Suppressor macrophage treated with lipopolysaccharide for 1 hour (primary cell): ENCODE data around the gene ANTKMT.

Source experiments
- DNase-seq, 3 donors: peaks; one replicate each; pipeline ENCODE4 v3.0.0-alpha.2; 2020 to 2022

Gene ANTKMT

DNA sequence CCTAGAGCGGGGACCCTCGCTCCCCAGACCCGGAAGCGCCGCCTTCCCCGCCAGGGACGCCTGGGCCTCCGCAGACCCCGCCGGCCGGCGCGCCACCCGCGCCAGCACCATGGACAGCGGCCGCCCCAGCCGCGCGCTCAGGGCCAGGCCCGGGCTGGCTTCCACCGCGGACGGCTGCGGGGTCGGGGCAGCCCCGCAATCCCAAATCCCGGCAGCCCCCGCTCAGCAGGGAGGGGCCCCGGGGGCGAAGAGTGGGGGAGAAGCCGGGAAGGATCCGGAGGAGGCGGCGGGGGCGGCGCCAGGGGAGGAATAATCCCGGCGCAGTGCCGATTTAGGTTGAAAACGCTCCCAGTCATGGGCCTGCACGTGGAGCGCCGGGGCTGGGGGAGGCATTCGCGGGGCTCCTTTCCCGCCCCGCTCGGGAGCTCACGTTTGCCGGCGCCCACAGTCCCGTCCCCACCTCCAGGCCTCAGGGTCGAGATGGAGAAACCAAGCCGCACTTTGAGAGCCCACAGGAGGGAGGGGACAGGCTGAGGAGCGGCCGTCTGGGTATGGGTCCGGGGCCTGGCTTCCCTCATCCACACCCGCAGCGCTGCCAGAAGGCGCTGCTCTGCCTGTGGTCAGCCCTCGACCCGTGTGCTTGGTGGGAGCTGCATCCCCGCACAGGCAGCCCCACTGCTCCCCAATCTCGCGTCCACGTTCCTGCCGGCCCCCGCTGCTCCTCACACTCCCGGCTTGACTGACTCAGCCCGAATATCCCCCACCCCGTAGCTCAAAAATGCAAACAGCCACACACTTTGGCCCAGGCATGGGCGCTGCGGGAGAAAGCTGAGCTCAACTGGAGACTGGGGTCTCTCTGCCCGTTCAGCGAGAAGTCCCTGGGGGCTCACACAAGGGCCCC lies 20.0 kb upstream of the ANTKMT start:
- DNase-seq, result peak; percentile 25 to 65 (median 40)

DNA sequence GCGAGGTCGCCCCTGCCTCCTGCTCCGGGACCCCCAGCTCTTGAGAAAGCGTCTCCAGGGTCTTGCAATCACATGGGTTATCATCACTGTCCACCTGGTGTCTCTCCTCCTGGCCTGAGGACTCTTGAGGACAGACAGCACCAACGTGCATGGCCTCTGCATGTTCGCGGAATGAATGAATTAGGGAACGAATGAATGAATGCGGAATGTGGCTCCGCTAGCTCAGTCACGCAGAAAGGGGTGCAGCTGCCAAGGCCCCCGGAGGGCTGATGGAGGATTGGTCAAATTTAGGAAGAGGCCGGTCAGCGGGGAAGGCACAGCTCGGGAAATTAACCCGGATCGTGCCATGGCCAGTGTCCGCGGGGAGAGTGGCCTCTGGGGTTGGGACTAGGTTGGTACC lies 18.6 kb upstream of the ANTKMT start:
- DNase-seq, result no peak

DNA sequence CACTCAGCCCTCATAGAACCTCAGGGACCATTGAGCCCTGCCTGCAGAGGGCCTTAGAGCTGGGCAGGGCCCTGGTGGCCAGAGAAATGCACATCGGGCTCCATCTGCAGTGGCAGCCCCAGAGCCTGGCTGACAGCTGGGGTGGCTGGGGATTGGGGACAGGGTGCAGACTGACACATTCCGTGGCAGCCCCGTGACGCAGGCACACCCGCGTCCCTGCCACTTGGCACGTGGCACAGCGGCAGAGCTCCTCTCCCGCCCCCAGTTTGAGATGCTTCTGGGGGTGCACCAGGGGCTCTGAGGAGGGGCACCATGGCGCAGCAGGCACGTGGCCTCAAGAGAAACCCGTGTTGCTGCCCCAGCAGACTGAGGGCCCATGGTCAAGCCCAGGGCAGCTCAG lies 17.5 kb upstream of the ANTKMT start:
- no peak for DNase-seq

- no peak for DNase-seq
These were observed 16.9 kb upstream of the ANTKMT start for GRCh38 chr16:704047-704446.

- DNase-seq, result no peak
These were observed 16.2 kb upstream of the ANTKMT start for GRCh38 chr16:704552-705380.

DNA sequence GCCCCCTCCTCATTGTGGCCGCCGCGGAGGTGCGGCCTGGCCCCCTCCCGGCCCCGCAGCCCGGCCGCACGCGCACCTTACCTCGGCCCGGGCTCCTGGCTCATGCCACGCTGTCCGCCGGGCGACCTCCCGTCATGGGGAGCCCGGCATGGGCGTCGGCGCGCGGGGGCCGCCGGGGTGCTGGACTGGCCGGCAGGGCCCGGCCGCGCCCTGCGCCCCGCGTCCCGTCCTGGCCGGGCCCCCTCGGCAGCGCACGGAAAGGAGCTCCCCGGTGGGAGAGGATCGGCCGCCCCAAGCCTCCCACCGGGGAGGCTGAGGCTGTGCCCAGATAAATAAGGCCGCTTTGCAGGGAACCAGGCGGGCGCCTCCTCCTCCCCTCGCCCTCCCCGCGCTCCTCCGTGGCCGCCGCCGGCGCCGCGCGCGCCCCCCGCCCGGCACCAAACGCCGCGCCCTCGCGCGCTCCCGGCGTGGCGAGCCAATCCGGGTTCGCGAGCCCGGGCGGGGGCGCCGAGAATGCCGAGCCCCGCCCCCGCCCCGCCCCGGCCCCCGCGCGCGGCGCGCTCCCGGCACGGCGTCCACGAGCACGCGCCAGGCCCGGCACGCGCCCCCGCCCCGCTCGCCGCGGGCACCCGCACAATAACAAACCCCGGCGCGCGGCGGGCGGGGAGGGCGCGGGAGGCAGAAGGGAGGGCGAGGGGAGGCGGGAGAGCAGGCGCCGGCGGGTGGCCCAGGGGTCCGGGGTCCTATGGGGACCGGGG lies 15.3 kb upstream of the ANTKMT start, which contains the start of gene FBXL16:
Gene FBXL16, minus strand, starts transcription at position 371 of the 758 bp plus-strand sequence. CDS start 8,396 bp downstream, outside the sequence.
- DNase-seq, result peak in 2 of 3 donors; percentile 15 to 21

GRCh38 chr16:706189-707061 lies 14.5 kb upstream of the ANTKMT start:
- no peak for DNase-seq

DNA sequence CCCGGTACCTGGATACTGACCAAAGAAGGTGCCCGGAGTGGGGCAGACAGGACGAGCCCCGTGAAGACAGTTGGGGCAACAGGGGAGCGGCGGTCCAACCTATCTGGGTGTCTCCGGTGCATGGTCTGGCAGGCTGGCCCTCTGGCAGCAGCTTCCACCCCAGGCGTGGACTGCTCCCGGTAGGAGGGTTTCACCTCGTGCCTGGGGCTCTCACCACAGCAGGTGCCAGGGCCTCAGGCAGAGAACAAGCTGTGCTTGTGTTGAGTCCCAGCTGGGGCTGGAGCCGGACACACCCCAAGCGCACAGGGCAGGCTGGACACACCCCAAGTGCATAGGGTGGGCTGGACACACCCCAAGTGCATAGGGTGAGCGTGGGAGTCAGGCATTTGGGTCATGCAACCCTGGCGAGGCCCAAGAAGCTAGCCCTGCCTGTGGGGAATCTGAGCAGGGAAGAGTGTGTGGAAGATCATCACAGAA lies 13.8 kb upstream of the ANTKMT start:
- DNase-seq, result peak in 1 of 3 donors; percentile 16

DNA sequence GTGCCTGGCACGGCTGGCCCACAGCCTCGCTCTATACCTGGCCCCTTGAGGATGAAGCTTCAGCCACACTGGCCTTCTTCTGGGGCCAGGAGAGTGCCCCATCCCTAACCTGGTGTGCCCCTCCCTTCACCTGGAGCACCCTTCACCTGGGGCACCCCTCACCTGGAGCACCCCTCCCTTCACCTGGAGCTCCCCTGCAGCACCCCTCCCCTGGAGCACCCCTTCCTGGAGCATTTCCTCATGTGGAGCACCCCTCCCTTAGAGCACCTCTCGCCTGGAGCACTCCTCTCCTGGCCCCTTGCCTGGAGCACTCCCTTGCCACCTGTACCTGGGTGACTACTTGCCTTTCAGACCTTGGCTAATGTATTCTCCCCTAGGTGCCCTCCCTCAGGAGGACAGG lies 12.9 kb upstream of the ANTKMT start:
- DNase-seq, result peak in 1 of 3 donors; percentile 14

DNA sequence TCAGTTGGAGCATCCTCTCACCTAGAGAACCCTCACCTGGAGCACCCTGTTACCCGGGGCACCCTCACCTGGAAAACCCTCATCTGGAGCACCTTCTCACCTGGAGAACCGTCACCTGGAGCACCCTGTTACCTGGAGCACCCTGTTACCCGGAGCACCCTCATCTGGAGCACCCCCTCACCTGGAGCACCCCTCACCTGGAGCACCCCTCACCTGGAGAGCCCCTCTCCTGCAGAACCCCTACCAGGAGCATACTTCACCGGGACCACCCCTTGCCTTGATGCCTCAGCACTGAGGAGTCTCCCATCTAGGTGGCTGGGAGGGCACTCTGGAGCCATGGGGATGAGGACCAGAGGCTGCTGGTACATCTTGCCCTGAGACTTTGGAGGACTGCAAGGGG lies 12.0 kb upstream of the ANTKMT start:
- no peak for DNase-seq

- peak; percentile 32 to 37 (median 32) for DNase-seq
These were observed 11.1 kb upstream of the ANTKMT start for GRCh38 chr16:709566-710499.

DNA sequence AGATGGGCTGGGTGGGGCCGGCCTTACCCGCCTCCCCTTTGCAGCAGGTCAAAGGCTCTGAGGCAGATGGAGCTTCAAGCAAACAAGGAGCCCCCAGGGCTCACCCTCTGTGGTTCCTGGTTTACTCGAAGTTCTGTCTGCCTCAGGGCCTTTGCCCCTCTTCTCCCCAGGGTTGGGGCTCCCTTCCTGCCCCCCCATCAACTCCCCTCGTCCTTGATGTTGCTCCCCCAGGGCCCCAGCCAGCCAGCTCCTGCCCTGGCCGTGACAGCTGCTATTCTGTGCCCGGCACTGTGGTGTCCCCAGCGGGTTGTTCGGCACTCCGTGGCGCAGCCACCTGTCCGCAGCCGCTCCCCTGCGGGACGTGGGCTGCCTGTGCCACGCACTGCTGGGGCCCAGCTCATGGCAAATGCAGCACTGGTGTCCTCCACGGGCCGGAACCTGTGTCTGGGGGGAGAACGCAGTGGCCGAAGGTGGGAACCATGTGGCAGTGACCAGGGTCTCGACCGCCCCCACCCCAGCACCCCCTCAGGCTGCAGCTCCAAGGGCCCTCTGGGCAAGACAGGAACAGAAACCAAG lies 10.4 kb upstream of the ANTKMT start:
- no peak for DNase-seq

DNA sequence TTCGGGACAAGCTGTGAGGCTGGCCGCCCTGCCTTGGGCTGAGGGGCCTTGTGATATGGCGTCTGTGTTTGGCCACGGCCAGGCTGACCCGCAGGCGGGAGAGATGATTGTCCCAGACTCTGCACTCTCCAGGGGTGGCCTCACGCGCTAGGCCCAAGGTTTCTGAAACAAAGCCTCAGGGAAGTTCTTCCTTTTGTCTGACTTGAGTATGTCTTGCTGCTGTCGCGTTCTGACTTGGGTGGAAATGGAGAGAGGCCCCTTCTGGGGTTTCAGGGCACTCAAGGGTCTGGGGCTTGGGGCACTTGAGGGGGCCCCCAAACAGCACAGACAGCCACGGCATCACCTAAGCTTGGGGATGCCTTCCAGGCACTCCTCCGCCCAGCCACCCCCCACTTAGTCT lies 9.9 kb upstream of the ANTKMT start:
- no peak for DNase-seq

GRCh38 chr16:711548-712320 lies 9.2 kb upstream of the ANTKMT start:
- DNase-seq, result peak; percentile 83 to 94 (median 88)

GRCh38 chr16:712740-713250 lies 8.2 kb upstream of the ANTKMT start:
- DNase-seq, result peak; percentile 62 to 81 (median 67)

- DNase-seq, result no peak
These were observed 6.9 kb upstream of the ANTKMT start for GRCh38 chr16:714079-714478.

DNA sequence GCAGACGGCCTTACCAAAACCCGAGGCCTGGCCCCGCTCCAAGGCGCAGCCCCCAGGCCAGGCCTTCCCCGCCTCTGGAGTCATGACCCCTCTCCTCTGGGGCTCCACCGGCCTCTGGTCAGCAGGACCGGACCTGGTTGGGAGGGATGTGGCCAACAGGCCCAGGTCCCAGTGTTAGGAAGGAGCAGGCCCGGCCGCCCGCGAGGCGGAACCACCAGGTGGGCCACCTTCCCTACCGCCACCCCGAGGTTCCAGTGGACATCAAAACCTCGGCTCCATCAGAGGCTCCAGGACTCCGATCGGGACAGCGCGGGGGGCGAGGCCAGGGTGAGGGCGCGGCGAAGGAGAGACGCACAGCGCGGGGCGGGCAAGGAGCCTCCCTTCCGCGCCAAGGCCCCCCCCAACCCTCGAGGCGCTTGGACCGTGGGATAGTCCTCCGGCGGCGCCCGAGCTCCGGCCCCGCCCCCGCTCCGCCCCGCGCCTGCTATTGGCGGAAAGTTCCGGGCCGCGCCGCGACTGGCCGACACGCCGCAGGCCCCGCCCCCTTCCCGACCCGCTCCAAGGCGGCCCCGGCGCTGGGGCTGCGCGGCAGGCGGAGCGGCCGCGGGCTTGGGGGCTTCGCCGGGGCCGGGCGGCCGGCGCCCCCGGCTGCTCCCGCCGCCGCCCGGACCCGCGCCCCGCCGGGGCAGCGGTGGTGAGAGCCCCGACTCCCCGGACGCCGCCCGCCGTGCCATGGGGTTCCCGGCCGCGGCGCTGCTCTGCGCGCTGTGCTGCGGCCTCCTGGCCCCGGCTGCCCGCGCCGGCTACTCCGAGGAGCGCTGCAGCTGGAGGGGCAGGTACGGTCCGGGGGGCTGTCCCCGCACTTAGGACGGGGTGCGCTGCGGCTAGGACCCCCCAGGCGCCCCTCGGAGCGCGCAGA lies 6.1 kb upstream of the ANTKMT start, which contains the start of gene METRN:
Gene METRN, plus strand, starts transcription at position 561 of the 919 bp plus-strand sequence. Its CDS starts 172 bp downstream, at position 733.
- DNase-seq, result peak; percentile 89 to 98 (median 96)
